ENCODE data around the gene MAN1A1. TPM values are rescaled to one million over a fixed set of nuclear protein-coding genes. Genes with fewer than 3 reads are reported as not detected.

The MAN1A1 gene
- total RNA-seq, 1 experiment from 2014 or later = 6.8 TPM

- TF ChIP-seq MXD4 (CRISPR knock-in tag; IDR thresholded peaks at IDR 0.05; ENCODE audit: borderline replicate concordance) (no peak), GRHL2 (CRISPR knock-in tag; IDR thresholded peaks at IDR 0.05; ENCODE audit: insufficient replicate concordance, severe bottlenecking) (no peak), HMGA2 (CRISPR knock-in tag; IDR thresholded peaks at IDR 0.05) (no peak), SOX15 (CRISPR knock-in tag; IDR thresholded peaks at IDR 0.05) (no peak), OVOL2 (CRISPR knock-in tag; IDR thresholded peaks at IDR 0.05; ENCODE audit: borderline replicate concordance) (no peak), SP1 (CRISPR knock-in tag; conservative IDR thresholded peaks at IDR 0.05) (no peak), TEAD1 (CRISPR knock-in tag; IDR thresholded peaks at IDR 0.05) (no peak), ESRRA (CRISPR knock-in tag; IDR thresholded peaks at IDR 0.05; ENCODE audit: borderline replicate concordance) (no peak)
- TF ChIP-seq, protein P1, sequence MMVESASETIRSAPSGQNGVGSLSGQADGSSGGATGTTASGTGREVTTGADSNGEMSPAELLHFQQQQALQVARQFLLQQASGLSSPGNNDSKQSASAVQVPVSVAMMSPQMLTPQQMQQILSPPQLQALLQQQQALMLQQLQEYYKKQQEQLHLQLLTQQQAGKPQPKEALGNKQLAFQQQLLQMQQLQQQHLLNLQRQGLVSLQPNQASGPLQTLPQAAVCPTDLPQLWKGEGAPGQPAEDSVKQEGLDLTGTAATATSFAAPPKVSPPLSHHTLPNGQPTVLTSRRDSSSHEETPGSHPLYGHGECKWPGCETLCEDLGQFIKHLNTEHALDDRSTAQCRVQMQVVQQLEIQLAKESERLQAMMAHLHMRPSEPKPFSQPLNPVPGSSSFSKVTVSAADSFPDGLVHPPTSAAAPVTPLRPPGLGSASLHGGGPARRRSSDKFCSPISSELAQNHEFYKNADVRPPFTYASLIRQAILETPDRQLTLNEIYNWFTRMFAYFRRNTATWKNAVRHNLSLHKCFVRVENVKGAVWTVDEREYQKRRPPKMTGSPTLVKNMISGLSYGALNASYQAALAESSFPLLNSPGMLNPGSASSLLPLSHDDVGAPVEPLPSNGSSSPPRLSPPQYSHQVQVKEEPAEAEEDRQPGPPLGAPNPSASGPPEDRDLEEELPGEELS (CRISPR knock-in tag; IDR thresholded peaks at IDR 0.05) = no peak
These were observed 109.1 kb downstream of the MAN1A1 start (continued) for GRCh38 chr6:119240257-119241110.

DNA sequence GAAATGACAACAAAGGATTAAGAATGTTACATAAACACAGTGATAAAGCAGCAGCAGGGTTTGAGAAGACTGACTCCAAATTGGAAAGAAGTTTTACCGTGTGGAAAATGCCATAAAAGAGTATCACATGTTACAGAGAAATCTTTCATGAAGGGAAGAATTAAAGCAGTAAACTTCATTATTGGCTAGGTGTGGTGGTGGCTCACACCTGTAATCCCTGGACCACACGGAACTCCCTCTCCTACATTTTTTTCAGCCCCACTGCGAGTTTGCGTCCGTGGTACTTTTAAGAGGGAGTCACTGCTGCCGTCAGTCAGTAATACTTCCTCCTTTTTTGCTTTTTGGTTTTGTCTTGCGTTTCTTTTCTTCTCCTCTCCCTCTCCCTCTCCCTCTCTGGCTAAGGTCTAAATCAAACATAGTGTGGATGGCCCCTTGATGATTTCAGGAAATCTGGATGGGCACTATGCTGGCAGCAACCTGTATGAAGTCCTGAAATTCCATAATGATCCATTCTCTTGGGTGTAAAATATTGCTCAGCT is 112.3 kb downstream of the MAN1A1 start:
- DNase-seq (ENCODE audit: low spot score) = no peak
- ChIA-PET CTCF (interaction anchor here (0.7 kb wide), 1 partner anchor 961 kb away, joined by 4 read pairs; no protein-coding TSS in a partner anchor), POLR2A (no interaction called here)
- Mint-ChIP-seq H3K36me3 (peaks cover 12% of the 10 kb centered on the region), H3K4me3 (no peak overlapping the region), H3K27me3 (ENCODE audit: low read depth) (no peaks in the 10 kb centered on the region), H3K9me3 (peaks cover 13% of the 10 kb centered on the region), H3K27ac (no peak overlapping the region), H3K4me1 (peaks cover 21% of the 10 kb centered on the region)
- no peak for ATAC-seq
- TF ChIP-seq IRF1 (CRISPR knock-in tag; IDR thresholded peaks at IDR 0.05) (no peak), FOXP1 (CRISPR knock-in tag; IDR thresholded peaks at IDR 0.05; ENCODE audit: borderline replicate concordance) (no peak), ATF6 (CRISPR knock-in tag; IDR thresholded peaks at IDR 0.05) (no peak), IRF2 (CRISPR knock-in tag; IDR thresholded peaks at IDR 0.05; ENCODE audit: borderline replicate concordance, low read depth) (no peak), SOX15 (CRISPR knock-in tag; IDR thresholded peaks at IDR 0.05) (no peak), TEAD4 (CRISPR knock-in tag; IDR thresholded peaks at IDR 0.05) (no peak), ZNF263 (CRISPR knock-in tag; IDR thresholded peaks at IDR 0.05; ENCODE audit: low read depth) (no peak)
- TF ChIP-seq, protein P2, sequence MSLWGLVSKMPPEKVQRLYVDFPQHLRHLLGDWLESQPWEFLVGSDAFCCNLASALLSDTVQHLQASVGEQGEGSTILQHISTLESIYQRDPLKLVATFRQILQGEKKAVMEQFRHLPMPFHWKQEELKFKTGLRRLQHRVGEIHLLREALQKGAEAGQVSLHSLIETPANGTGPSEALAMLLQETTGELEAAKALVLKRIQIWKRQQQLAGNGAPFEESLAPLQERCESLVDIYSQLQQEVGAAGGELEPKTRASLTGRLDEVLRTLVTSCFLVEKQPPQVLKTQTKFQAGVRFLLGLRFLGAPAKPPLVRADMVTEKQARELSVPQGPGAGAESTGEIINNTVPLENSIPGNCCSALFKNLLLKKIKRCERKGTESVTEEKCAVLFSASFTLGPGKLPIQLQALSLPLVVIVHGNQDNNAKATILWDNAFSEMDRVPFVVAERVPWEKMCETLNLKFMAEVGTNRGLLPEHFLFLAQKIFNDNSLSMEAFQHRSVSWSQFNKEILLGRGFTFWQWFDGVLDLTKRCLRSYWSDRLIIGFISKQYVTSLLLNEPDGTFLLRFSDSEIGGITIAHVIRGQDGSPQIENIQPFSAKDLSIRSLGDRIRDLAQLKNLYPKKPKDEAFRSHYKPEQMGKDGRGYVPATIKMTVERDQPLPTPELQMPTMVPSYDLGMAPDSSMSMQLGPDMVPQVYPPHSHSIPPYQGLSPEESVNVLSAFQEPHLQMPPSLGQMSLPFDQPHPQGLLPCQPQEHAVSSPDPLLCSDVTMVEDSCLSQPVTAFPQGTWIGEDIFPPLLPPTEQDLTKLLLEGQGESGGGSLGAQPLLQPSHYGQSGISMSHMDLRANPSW (CRISPR knock-in tag; conservative IDR thresholded peaks at IDR 0.05; ENCODE audit: low read depth) = no peak
- TF ChIP-seq, protein P3, sequence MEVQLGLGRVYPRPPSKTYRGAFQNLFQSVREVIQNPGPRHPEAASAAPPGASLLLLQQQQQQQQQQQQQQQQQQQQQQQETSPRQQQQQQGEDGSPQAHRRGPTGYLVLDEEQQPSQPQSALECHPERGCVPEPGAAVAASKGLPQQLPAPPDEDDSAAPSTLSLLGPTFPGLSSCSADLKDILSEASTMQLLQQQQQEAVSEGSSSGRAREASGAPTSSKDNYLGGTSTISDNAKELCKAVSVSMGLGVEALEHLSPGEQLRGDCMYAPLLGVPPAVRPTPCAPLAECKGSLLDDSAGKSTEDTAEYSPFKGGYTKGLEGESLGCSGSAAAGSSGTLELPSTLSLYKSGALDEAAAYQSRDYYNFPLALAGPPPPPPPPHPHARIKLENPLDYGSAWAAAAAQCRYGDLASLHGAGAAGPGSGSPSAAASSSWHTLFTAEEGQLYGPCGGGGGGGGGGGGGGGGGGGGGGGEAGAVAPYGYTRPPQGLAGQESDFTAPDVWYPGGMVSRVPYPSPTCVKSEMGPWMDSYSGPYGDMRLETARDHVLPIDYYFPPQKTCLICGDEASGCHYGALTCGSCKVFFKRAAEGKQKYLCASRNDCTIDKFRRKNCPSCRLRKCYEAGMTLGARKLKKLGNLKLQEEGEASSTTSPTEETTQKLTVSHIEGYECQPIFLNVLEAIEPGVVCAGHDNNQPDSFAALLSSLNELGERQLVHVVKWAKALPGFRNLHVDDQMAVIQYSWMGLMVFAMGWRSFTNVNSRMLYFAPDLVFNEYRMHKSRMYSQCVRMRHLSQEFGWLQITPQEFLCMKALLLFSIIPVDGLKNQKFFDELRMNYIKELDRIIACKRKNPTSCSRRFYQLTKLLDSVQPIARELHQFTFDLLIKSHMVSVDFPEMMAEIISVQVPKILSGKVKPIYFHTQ (CRISPR knock-in tag; IDR thresholded peaks at IDR 0.05) = no peak
